ENCODE results near the gene NPIPA1.
"Not testable (repeated sequence)": the region's sequence is repeated elsewhere in the genome, so short reads cannot be mapped to it uniquely, and the experiment has no call there.

Gene NPIPA1

GRCh38 chr16:14937143-14937542, at the start of gene NPIPA1:
NPIPA1 (plus strand) TSS chr16:14937443; CDS start chr16:14937443, 0 bp downstream.
- not testable (repeated sequence) for DNase-seq

GRCh38 chr16:14892111-14892510, 45.1 kb upstream of the NPIPA1 start:
- DNase-seq, result not testable (repeated sequence)

DNA sequence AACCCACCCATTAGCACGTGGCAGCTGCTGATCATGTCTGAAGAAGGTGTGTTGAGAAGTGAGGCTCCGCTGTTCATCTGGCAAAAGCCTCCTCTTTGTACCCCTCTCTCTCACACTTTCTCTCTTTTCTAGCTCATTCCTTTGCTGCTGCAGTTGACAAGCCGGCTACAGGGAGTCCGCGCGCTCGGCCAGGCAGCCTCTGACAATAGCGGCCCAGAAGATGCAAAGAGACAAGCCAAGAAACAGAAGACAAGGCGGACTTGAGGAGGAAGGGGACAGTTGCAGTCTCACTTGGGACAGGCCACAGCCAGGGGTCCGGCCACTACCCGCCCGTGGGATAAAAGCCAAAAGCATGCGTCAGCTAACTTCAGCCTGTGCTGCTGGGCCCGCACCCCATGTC, 41.9 kb upstream of the NPIPA1 start:
- not testable (repeated sequence) for DNase-seq

DNA sequence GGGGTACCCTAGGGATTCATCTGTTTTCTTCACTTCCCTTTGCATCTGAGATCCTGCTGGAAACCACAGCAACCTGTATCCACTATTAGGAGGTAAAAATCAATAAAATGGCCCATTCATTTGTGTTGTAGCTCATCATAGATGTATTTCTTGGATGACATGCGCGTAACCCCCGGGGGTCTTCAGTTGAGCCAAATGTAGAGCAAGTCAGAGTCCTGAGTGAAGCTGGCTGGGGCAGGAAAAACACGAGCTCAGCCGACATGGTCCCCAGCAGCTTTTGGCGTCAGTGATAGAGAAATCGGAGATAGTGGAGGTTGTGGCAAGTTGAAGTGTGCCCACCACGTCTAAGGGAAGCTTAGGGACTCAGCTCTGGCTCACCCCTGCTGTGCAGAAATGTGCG, 41.2 kb upstream of the NPIPA1 start:
- DNase-seq, result not testable (repeated sequence)

DNA sequence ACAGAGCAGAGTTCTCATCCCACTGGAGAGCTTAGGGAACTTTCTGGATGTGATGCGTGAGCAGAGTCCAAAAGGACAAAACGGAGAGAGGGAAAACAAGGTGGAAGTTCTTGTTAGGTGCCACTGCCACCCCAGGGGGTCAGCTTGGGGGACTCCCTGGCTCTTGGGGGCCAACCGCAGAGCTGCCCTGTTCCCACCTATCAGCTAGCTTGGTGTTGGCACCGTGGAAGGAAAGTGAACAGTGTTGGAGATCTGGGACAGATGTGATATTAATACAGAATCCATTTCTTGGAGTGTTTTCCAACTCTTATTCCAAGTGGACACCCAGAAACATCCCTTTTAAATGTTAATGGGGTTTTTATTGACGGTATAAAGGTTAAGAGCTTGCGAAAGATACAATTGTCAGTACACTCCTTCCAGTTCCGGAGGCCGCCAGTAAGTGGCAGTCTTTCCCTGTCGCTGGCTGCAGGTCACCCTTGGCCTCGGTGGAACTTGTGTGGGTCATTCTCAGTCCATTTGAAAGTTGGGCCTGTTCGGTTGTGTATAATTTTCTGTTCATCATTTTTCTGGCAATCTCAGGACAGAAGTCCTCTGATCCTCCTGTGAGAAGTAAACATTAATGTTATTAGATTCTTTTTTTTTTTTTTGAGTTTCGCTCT, 40.1 kb upstream of the NPIPA1 start:
- not testable (repeated sequence) for DNase-seq

- DNase-seq, result not testable (repeated sequence)
Measured at GRCh38 chr16:14898162-14898561, 39.1 kb upstream of the NPIPA1 start.

DNA sequence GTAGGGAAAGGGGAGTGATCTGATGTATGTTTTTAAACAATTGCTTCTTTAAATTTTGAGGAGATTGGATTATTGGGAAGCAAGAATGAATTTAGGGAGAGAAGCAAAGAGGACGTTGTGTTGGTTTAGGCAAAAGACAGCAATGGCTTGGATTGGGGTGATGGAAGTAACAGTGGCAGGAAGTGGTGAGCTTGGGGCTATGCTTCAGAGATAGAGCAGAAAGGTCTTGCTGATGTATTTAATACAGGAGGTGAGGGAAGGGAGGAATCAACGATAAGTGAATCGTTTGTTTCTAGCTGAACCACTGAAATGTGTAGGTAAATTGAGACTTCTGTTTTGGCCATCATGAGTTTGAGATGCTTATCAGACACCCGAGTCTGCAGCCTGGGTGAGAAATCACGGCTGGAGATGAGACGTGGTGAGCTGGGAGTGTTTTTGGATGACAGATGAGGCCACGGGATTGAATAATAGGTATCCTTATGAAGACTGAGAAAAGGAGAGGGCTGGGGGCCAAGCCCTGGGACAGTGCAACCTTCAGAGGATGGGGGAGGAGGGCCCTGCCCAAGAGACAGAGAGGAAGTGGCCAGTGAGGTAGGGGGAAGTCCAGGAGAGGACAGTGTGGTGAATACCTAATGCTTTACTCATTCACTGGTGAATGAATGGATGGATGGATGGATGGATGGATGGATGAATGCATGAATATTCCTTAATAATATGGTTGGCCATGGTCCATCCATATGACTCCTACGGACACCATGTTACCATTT, 33.9 kb upstream of the NPIPA1 start:
- DNase-seq, result peak; percentile 37

DNA sequence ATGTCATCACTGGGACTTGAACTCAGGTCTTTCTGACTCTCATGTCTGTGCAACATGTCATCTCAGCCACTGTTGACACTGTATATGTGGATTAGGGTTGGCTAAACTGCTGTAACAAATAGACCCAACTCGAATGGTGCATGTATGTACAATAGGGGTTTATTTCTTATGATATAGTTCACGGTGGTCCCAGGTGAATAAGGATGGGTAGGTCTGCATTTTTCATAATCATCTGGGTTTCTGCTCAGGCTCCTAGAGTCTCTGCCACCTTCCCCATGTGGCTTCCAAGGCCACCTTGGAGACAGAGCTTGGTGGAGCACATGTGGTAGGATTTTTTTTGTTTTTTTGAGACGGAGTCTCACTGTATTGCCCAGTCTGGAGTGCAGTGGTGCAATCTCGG, 27.5 kb upstream of the NPIPA1 start:
- not testable (repeated sequence) for DNase-seq

DNA sequence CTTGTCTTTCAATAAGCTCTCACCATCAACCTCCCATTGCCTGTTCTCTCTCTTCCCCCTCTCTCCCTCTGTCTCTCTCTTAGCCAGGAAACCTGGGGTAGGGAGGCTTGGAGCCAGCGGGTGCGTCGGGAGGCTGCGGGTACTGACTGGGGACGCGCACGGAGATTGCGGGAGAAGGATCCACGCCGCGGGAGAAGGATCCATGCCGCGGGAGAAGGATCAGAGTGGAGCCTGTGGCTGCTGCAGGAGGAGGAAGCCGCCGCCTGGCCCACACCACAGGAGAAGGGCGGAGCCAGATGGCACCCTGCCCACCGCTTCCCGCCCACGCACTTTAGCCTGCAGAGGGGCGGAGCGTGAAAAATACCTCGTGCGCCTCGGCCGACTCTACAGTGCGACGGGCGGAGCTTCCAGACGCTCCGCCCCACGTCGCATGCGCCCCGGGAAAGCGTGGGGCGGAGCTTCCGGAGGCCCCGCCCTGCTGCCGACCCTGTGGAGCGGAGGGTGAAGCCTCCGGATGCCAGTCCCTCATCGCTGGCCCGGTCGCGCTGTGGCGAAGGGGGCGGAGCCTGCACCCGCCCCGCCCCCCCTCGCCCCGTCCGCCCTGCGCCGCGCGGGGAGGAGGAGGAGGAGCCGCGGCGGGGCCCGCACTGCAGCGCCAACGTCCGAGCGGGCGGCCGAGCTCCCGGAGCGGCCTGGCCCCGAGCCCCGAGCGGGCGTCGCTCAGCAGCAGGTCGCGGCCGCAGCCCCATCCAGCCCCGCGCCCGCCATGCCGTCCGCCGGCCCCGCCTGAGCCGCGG, 26.2 kb upstream of the NPIPA1 start:
- DNase-seq, result not testable (repeated sequence)

- DNase-seq, result not testable (repeated sequence)
Measured at GRCh38 chr16:14911954-14912353, 25.3 kb upstream of the NPIPA1 start.

- DNase-seq, result not testable (repeated sequence)
Measured at GRCh38 chr16:14912588-14912987, 24.7 kb upstream of the NPIPA1 start.

DNA sequence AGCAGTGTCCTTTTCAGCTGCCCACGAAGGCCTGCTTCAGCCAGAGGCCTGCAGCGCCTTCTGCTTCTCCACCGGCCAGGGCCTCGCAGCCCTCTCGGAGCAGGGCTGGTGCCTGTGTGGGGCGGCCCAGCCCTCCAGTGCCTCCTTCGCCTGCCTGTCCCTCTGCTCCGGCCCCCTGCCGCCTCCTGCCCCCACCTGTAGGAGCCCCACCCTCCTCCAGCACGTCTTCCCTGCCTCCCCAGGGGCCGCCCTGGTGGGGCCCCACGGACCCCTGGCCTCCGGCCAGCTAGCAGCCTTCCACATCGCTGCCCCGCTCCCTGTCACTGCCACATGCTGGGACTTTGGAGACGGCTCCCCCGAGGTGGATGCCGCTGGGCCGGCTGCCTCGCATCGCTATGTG, 18.7 kb upstream of the NPIPA1 start:
- DNase-seq, result not testable (repeated sequence)

- not testable (repeated sequence) for DNase-seq
Measured at GRCh38 chr16:14919837-14920600, 17.2 kb upstream of the NPIPA1 start.

DNA sequence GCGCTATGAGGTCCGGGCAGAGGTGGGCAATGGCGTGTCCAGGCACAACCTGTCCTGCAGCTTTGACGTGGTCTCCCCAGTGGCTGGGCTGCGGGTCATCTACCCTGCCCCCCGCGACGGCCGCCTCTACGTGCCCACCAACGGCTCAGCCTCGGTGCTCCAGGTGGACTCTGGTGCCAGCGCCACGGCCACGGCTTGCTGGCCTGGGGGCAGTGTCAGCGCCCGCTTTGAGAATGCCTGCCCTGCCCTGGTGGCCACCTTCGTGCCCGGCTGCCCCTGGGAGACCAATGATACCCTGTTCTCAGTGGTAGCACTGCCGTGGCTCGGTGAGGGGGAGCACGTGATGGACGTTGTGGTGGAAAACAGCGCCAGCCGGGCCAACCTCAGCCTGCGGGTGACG, 15.0 kb upstream of the NPIPA1 start:
- DNase-seq, result not testable (repeated sequence)

GRCh38 chr16:14922968-14923367, 14.3 kb upstream of the NPIPA1 start:
- DNase-seq, result not testable (repeated sequence)

DNA sequence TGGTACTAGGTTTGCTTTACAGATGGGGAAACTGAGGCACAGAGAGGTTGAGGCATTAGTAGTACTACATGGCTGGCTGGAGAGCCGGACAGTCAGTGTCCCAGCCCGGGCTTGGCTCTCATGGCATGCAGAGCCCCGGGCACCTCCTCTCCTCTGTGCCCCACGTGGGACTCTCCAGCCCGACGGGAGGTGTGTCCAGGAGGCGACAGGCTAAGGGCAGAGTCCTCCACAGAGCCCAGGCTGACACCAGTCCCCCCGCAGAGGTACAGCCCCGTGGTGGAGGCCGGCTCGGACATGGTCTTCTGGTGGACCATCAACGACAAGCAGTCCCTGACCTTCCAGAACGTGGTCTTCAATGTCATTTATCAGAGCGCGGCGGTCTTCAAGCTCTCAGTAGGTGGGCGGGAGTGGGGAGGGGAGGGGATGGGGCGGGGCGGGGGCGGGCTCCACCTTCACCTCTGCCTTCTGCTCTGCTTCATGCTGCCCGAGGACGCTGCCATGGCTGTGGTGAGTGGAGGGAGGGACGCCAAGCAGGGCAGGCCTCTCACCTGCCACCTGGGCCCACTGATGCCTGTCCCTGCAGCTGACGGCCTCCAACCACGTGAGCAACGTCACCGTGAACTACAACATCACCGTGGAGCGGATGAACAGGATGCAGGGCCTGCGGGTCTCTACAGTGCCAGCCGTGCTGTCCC, 13.7 kb upstream of the NPIPA1 start:
- not testable (repeated sequence) for DNase-seq

GRCh38 chr16:14924359-14924758, 12.9 kb upstream of the NPIPA1 start:
- DNase-seq, result not testable (repeated sequence)

DNA sequence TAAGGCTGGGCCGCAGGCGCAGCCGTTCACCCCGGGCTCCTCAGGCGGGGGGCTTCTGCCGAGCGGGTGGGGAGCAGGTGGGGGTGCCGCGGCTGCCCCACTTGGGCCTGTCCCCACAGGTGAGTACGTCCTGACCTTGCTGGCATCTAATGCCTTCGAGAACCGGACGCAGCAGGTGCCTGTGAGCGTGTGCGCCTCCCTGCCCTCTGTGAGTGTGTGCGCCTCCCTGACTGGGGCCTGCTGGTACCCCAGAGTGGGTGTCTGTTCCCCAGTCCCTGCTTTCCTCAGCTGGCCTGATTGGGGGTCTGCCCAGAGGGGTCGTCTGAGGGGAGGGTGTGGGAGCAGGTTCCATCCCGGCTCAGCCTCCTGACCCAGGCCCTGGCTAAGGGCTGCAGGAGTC, 12.3 kb upstream of the NPIPA1 start:
- not testable (repeated sequence) for DNase-seq

GRCh38 chr16:14928064-14928714, 9.1 kb upstream of the NPIPA1 start:
- DNase-seq, result peak; percentile 2

DNA sequence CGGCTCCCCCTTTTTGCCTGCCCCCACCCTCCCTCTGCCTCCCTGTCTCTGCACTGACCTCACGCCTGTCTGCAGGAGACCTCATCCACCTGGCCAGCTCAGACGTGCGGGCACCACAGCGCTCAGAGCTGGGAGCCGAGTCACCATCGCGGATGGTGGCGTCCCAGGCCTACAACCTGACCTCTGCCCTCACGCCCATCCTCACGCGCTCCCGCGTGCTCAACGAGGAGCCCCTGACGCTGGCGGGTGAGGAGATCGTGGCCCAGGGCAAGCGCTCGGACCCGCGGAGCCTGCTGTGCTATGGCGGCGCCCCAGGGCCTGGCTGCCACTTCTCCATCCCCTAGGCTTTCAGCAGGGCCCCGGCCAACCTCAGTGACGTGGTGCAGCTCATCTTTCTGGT, 8.1 kb upstream of the NPIPA1 start:
- not testable (repeated sequence) for DNase-seq

DNA sequence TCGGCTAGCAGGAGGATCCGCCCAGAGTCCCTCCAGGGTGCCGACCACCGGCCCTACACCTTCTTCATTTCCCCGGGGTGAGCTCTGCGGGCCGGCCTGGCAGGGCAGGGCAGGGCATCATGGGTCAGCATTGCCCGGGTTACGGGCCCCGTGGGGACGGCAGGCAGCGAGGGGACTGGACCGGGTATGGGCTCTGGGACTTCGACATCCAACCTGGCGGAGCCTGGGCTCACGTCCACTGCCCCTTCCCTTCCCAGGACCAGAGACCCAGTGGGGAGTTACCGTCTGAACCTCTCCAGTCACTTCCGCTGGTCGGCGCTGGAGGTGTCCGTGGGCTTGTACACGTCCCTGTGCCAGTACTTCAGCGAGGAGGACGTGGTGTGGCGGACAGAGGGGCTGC, 7.0 kb upstream of the NPIPA1 start:
- DNase-seq, result not testable (repeated sequence)
